Measurements from ENCODE around the gene NDST4. TPM values are rescaled to one million over a fixed set of nuclear protein-coding genes. Genes with fewer than 3 reads are reported as not detected.

The NDST4 gene
- total RNA-seq, 1 experiment from 2014 or later, result 0.13 TPM

- Histone ChIP-seq H3K27ac (ENCODE audit: low read length) (no peak overlapping the region), H3K9me3 (ENCODE audit: control insufficient read depth, insufficient read depth, low read depth, low read length) (no peaks in the 10 kb centered on the region), H3K4me1 (ENCODE audit: control insufficient read depth, insufficient read depth, low read length) (no peaks in the 10 kb centered on the region), H3K27me3 (ENCODE audit: control insufficient read depth, insufficient read depth, low read length) (no peaks in the 10 kb centered on the region), H3K36me3 (ENCODE audit: control insufficient read depth, insufficient read depth, low read length) (no peaks in the 10 kb centered on the region), H3K4me3 (ENCODE audit: low read depth in 2 of 2, low read length in 2 of 2) (no peak overlapping the region)
- in situ Hi-C loops (cut with HindIII; ENCODE audit: low pct_unique_long_range_greater_than_20kb, low sequenced_read_pairs), result no loop called here
- ChIA-PET POLR2A (no interaction called here), CTCF (no interaction called here)
- intact Hi-C loops (cut with micrococcal nuclease; ENCODE audit: unreplicated experiment), result no loop called here
- BruUV-seq (replicated peaks), result no TSS peak
- TF ChIP-seq POLR2AphosphoS5 (IDR thresholded peaks at IDR 0.05; ENCODE audit: low read depth, low read length), result no peak
- no peak for TF ChIP-seq TCF7L2 (IDR thresholded peaks at IDR 0.05; ENCODE audit: low read depth, low read length)
- no peak for TF ChIP-seq REST (IDR thresholded peaks at IDR 0.05; ENCODE audit: insufficient read depth in 1 of 2, low read depth in 2 of 2, low read length in 1 of 2)
- TF ChIP-seq CTCF (IDR thresholded peaks at IDR 0.05), result no peak
- TF ChIP-seq SIN3A (IDR thresholded peaks at IDR 0.05; ENCODE audit: borderline replicate concordance, insufficient read depth, low read depth, low read length), result no peak
- DNase-seq (ENCODE audit: low read depth, low spot score), result no peak
- no peak for ATAC-seq
Measured at GRCh38 chr4:115053313-115053712, 60.1 kb downstream of the NDST4 start.

- ChIA-PET CTCF (no interaction called here), POLR2A (no interaction called here)
- ATAC-seq (no peak), DNase-seq (ENCODE audit: low read depth, low spot score) (no peak)
- Histone ChIP-seq H3K4me1 (ENCODE audit: control insufficient read depth, insufficient read depth, low read length) (no peaks in the 10 kb centered on the region), H3K27ac (ENCODE audit: low read length) (no peak overlapping the region), H3K36me3 (ENCODE audit: control insufficient read depth, insufficient read depth, low read length) (no peaks in the 10 kb centered on the region), H3K27me3 (ENCODE audit: control insufficient read depth, insufficient read depth, low read length) (no peaks in the 10 kb centered on the region), H3K9me3 (ENCODE audit: control insufficient read depth, insufficient read depth, low read depth, low read length) (no peaks in the 10 kb centered on the region), H3K4me3 (ENCODE audit: low read depth in 2 of 2, low read length in 2 of 2) (no peak overlapping the region)
- BruUV-seq (replicated peaks), result no TSS peak
- in situ Hi-C loops (cut with HindIII; ENCODE audit: low pct_unique_long_range_greater_than_20kb, low sequenced_read_pairs), result no loop called here
- TF ChIP-seq POLR2AphosphoS5 (IDR thresholded peaks at IDR 0.05; ENCODE audit: low read depth, low read length) (no peak), SIN3A (IDR thresholded peaks at IDR 0.05; ENCODE audit: borderline replicate concordance, insufficient read depth, low read depth, low read length) (no peak), CTCF (IDR thresholded peaks at IDR 0.05) (no peak), REST (IDR thresholded peaks at IDR 0.05; ENCODE audit: insufficient read depth in 1 of 2, low read depth in 2 of 2, low read length in 1 of 2) (no peak), TCF7L2 (IDR thresholded peaks at IDR 0.05; ENCODE audit: low read depth, low read length) (no peak)
- intact Hi-C loops (cut with micrococcal nuclease; ENCODE audit: unreplicated experiment), result no loop called here
Measured at GRCh38 chr4:115042496-115042895, 70.9 kb downstream of the NDST4 start.
